HEK293 (cell line): ENCODE data around the gene FAM9A.
A peak's percentile ranks its signal among the peaks of the same experiment; 100 is the strongest.

Experiments
- CTCF ChIA-PET: fragments of 350-600 bp; formaldehyde crosslinking; extraction: SDS; loops from one replicate; lab custom pipeline; 2021; ENCODE audit warnings: antibody characterized with exemption; lab: Yijun Ruan, JAX
- POLR2A ChIA-PET: fragments of 300-600 bp; formaldehyde crosslinking; extraction: SDS; loops from one replicate; lab custom pipeline; 2020; ENCODE audit warnings: antibody characterized with exemption, inconsistent platforms; lab: Yijun Ruan, JAX
- H3K27ac ChIP-seq: fragments of 200-500 bp; sonication (Bioruptor generic); 2 replicates; pipeline ENCODE4 v1.5.1; 2014; ENCODE audit warnings: low read depth, low read length, control low read depth, inconsistent platforms; ENCODE audit errors: extremely low read depth
- H3K36me3 ChIP-seq, 2 experiments: fragments of 200-500 bp in 1 of 2; sonication (Bioruptor generic) in 1 of 2; 1 replicate in 1 of 2; 2 replicates in 1 of 2; pipeline ENCODE4 v1.5.1; 2014 to 2017; ENCODE audit warnings: inconsistent platforms in 2 of 2, low read length in 2 of 2; ENCODE audit not compliant: control insufficient read depth in 2 of 2, insufficient read depth in 1 of 2
- H3K4me1 ChIP-seq: fragments of 200-500 bp; sonication (Bioruptor generic); 2 replicates; pipeline ENCODE4 v1.5.1; 2014; ENCODE audit warnings: mild to moderate bottlenecking, low read length, inconsistent platforms; ENCODE audit not compliant: control insufficient read depth, insufficient read depth
- H3K4me3 ChIP-seq: 2 replicates; pipeline ENCODE4 v1.5.1; 2011; ENCODE audit warnings: low read depth, mild to moderate bottlenecking, control low read depth, low read length, moderate library complexity
- H3K9me3 ChIP-seq: fragments of 200-500 bp; sonication (Bioruptor generic); 2 replicates; pipeline ENCODE4 v1.5.1; 2014; ENCODE audit warnings: low read depth, low read length, inconsistent platforms; ENCODE audit not compliant: control insufficient read depth, insufficient read depth
- BCL11A ChIP-seq: fragments of 450-650 bp; formaldehyde crosslinking; IDR thresholded peaks from 2 replicates; pipeline ENCODE4 v1.5.1; 2016; ENCODE audit warnings: low read depth, missing biosample characterization, missing genetic modification characterization
- GLIS1 ChIP-seq: fragments of 450-650 bp; formaldehyde crosslinking; IDR thresholded peaks from 2 replicates; pipeline ENCODE4 v1.5.1; 2016; ENCODE audit warnings: missing biosample characterization, missing genetic modification characterization
- IKZF3 ChIP-seq: fragments of 450-650 bp; IDR thresholded peaks from 2 replicates; pipeline ENCODE4 v1.5.0; 2018; ENCODE audit warnings: missing biosample characterization, mild to moderate bottlenecking, missing genetic modification characterization, moderate library complexity
- MZF1 ChIP-seq: fragments of 450-650 bp; formaldehyde crosslinking; IDR thresholded peaks from 2 replicates; pipeline ENCODE4 v1.5.1; 2017; ENCODE audit warnings: missing biosample characterization, missing genetic modification characterization, borderline replicate concordance
- OSR2 ChIP-seq: fragments of 450-650 bp; formaldehyde crosslinking; IDR thresholded peaks from 2 replicates; pipeline ENCODE4 v1.5.1; 2016; ENCODE audit warnings: missing biosample characterization, missing genetic modification characterization
- ZBTB7A ChIP-seq: fragments of 450-650 bp; formaldehyde crosslinking; IDR thresholded peaks from 2 replicates; pipeline ENCODE4 v1.5.1; 2016; ENCODE audit warnings: low read depth, missing biosample characterization, missing genetic modification characterization
- ZNF654 ChIP-seq: fragments of 450-650 bp; formaldehyde crosslinking; IDR thresholded peaks from 2 replicates; pipeline ENCODE4 v1.5.1; 2016; ENCODE audit warnings: low read depth, missing biosample characterization, missing genetic modification characterization
- ZNF707 ChIP-seq: fragments of 450-650 bp; formaldehyde crosslinking; IDR thresholded peaks from 2 replicates; pipeline ENCODE4 v1.5.1; 2016; ENCODE audit warnings: missing biosample characterization, missing genetic modification characterization
- ZSCAN5A ChIP-seq: fragments of 450-650 bp; formaldehyde crosslinking; IDR thresholded peaks from 2 replicates; pipeline ENCODE4 v1.5.1; 2016; ENCODE audit warnings: missing biosample characterization, missing genetic modification characterization
- ZXDB ChIP-seq: fragments of 450-650 bp; formaldehyde crosslinking; IDR thresholded peaks from 2 replicates; pipeline ENCODE4 v1.5.1; 2016; ENCODE audit warnings: missing biosample characterization, missing genetic modification characterization
- TF ChIP-seq, protein P1 (sequence below): fragments of 450-650 bp; formaldehyde crosslinking; IDR thresholded peaks from 2 replicates; pipeline ENCODE4 v1.5.1; 2016; ENCODE audit warnings: missing biosample characterization, missing genetic modification characterization
- TF ChIP-seq, protein P2 (sequence below): fragments of 450-650 bp; formaldehyde crosslinking; IDR thresholded peaks from 2 replicates; pipeline ENCODE4 v1.5.1; 2016; ENCODE audit warnings: missing biosample characterization, missing genetic modification characterization
- TF ChIP-seq, protein P3 (sequence below): fragments of 450-650 bp; formaldehyde crosslinking; IDR thresholded peaks from 2 replicates; pipeline ENCODE4 v1.5.1; 2016; ENCODE audit warnings: missing biosample characterization, missing genetic modification characterization
- TF ChIP-seq, protein P4 (sequence below): fragments of 450-650 bp; IDR thresholded peaks from 2 replicates; pipeline ENCODE4 v1.5.1; 2018; ENCODE audit warnings: missing biosample characterization, missing genetic modification characterization

Gene FAM9A

GRCh38 chrX:8822002-8822401, 20.8 kb upstream of the FAM9A start (continued):
- TF ChIP-seq, protein P1, sequence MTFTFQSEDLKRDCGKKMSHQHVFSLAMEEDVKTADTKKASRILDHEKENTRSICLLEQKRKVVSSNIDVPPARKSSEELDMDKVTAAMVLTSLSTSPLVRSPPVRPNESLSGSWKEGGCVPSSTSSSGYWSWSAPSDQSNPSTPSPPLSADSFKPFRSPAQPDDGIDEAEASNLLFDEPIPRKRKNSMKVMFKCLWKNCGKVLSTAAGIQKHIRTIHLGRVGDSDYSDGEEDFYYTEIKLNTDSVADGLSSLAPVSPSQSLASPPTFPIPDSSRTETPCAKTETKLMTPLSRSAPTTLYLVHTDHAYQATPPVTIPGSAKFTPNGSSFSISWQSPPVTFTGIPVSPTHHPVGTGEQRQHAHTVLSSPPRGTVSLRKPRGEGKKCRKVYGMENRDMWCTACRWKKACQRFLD (tag by site-specific recombination), result no peak
- TF ChIP-seq BCL11A (no peak), OSR2 (no peak), MZF1 (tag by site-specific recombination) (no peak), ZXDB (no peak), ZSCAN5A (tag by site-specific recombination) (no peak), ZNF707 (tag by site-specific recombination) (no peak)
- TF ChIP-seq, protein P2, sequence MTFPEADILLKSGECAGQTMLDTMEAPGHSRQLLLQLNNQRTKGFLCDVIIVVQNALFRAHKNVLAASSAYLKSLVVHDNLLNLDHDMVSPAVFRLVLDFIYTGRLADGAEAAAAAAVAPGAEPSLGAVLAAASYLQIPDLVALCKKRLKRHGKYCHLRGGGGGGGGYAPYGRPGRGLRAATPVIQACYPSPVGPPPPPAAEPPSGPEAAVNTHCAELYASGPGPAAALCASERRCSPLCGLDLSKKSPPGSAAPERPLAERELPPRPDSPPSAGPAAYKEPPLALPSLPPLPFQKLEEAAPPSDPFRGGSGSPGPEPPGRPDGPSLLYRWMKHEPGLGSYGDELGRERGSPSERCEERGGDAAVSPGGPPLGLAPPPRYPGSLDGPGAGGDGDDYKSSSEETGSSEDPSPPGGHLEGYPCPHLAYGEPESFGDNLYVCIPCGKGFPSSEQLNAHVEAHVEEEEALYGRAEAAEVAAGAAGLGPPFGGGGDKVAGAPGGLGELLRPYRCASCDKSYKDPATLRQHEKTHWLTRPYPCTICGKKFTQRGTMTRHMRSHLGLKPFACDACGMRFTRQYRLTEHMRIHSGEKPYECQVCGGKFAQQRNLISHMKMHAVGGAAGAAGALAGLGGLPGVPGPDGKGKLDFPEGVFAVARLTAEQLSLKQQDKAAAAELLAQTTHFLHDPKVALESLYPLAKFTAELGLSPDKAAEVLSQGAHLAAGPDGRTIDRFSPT (tag by site-specific recombination), result no peak
- TF ChIP-seq, protein P3, sequence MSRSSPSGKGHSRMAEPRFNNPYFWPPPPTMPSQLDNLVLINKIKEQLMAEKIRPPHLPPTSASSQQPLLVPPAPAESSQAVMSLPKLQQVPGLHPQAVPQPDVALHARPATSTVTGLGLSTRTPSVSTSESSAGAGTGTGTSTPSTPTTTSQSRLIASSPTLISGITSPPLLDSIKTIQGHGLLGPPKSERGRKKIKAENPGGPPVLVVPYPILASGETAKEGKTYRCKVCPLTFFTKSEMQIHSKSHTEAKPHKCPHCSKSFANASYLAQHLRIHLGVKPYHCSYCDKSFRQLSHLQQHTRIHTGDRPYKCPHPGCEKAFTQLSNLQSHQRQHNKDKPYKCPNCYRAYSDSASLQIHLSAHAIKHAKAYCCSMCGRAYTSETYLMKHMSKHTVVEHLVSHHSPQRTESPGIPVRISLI (tag by site-specific recombination), result no peak

DNA sequence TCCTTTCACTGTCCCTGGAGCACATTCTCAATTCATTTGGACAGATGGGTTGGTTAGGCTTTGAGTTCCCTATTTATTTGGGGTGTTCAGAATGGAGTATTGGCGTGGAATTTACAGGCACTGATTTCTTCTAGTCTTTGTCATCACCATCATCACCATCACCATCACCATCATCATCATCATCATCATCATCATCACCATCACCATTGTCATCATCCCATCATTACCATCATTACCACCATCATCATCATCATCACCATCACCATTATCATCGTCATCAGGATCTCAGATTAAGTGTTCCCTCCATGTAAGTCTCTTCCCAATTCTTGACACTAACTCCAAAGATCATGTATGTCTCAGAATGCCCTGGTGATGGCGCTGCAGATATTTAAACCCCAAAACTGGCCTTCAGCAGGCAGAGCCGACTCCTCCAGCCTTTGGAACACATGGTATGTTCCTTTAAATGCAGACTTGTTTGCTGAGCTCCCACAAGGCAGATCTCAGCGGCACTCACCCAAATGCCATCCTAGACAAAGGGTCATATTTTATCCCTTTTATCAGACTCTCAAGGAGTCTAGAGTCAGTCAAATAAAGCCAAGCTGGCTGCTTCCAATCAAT, 19.8 kb upstream of the FAM9A start:
- H3K27ac ChIP-seq, result no peak overlapping the region
- no peak for TF ChIP-seq IKZF3 (tag by site-specific recombination)
- TF ChIP-seq, protein P4, sequence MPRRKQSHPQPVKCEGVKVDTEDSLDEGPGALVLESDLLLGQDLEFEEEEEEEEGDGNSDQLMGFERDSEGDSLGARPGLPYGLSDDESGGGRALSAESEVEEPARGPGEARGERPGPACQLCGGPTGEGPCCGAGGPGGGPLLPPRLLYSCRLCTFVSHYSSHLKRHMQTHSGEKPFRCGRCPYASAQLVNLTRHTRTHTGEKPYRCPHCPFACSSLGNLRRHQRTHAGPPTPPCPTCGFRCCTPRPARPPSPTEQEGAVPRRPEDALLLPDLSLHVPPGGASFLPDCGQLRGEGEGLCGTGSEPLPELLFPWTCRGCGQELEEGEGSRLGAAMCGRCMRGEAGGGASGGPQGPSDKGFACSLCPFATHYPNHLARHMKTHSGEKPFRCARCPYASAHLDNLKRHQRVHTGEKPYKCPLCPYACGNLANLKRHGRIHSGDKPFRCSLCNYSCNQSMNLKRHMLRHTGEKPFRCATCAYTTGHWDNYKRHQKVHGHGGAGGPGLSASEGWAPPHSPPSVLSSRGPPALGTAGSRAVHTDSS (tag by site-specific recombination), result peak; percentile 82
- H3K4me1 ChIP-seq, result no peaks in the 10 kb centered on the region
- no peak overlapping the region for H3K4me3 ChIP-seq
- CTCF ChIA-PET, result no interaction called here
- POLR2A ChIA-PET, result no interaction called here
- H3K9me3 ChIP-seq, result no peaks in the 10 kb centered on the region
- H3K36me3 ChIP-seq, result no peaks in the 10 kb centered on the region

- Histone ChIP-seq H3K4me3 (no peak overlapping the region), H3K36me3 (no peaks in the 10 kb centered on the region), H3K9me3 (no peaks in the 10 kb centered on the region)
- POLR2A ChIA-PET, result no interaction called here
- TF ChIP-seq GLIS1 (tag by site-specific recombination), result no peak
- TF ChIP-seq ZBTB7A, result no peak
- TF ChIP-seq ZNF654 (tag by site-specific recombination), result peak; percentile 29
- TF ChIP-seq ZNF707 (tag by site-specific recombination), result no peak
- TF ChIP-seq, all 188 proteins: peak for 1
- CTCF ChIA-PET, result interaction anchor here (0.6 to 2.6 kb wide), 16 partner anchors 10 to 1303 kb away, joined by 3 to 22 read pairs (median 3); no protein-coding TSS in a partner anchor
- H3K27ac ChIP-seq, result no peak overlapping the region
- H3K4me1 ChIP-seq, result no peaks in the 10 kb centered on the region
Observed at GRCh38 chrX:8815460-8816065, 14.4 kb upstream of the FAM9A start.
